HepG2 (cell line): ENCODE measurements around the gene MMP17. TPM values are rescaled to one million over a fixed set of nuclear protein-coding genes. Genes with fewer than 3 reads are reported as not detected.

Experiments
- ATAC-seq: fragments of 200-7000 bp; cut with Tn5 transposase; 3 replicates; pipeline ENCODE4 v1.9.1; 2020; ENCODE audit warnings: mild to moderate bottlenecking, moderate library complexity
- BruUV-seq: library from RNA; stranded (reverse); fragments of 400-500 nt; replicated peaks from 2 replicates; lab custom pipeline; 2021; lab: Mats Ljungman, UMichigan
- CTCF ChIA-PET: fragments of 300-600 bp; formaldehyde crosslinking; extraction: SDS; loops from one replicate; lab custom pipeline; 2021; ENCODE audit warnings: low total read pairs, inconsistent platforms, low intra/inter-chr PET ratio; lab: Yijun Ruan, JAX
- POLR2A ChIA-PET: fragments of 350-600 bp; sonication (Branson Sonifier 250); formaldehyde crosslinking; loops from one replicate; lab custom pipeline; 2020; ENCODE audit warnings: antibody characterized with exemption, inconsistent platforms; lab: Yijun Ruan, JAX
- DNase-seq: peaks from one replicate; pipeline ENCODE4 v3.0.0-alpha.2; 2015; ENCODE audit warnings: low spot score
- FAIRE-seq: peaks from 3 replicates; lab custom pipeline; 2011; peaks lifted over from hg19 to GRCh38; lab: Jason Lieb, UNC
- H2AFZ ChIP-seq: one replicate; pipeline ENCODE4 v1.6.1; 2011; ENCODE audit warnings: low read length, inconsistent platforms
- H3K27ac ChIP-seq: fragments of 300-600 bp; 3 replicates; pipeline ENCODE4 v1.8.0; 2011; ENCODE audit warnings: mixed run types, mild to moderate bottlenecking, mixed read lengths, low read length, inconsistent platforms; ENCODE audit not compliant: insufficient read depth; ENCODE audit errors: extremely low read length
- H3K27me3 ChIP-seq, 2 experiments: fragments of 200-600 bp in 1 of 2; 2 replicates in 1 of 2; 3 replicates in 1 of 2; pipeline versions ENCODE4 v1.6.0 to v1.8.0; 2011; ENCODE audit warnings: low read length in 2 of 2, mild to moderate bottlenecking in 2 of 2, moderate library complexity in 2 of 2, inconsistent platforms in 1 of 2; ENCODE audit not compliant: insufficient read depth in 2 of 2, control insufficient read depth in 1 of 2
- H3K36me3 ChIP-seq, 2 experiments: fragments of 200-600 bp in 1 of 2; replicated peaks in 1 of 2; 2 replicates in 1 of 2; 3 replicates in 1 of 2; pipeline versions ENCODE4 v1.5.1 to v1.8.0; 2011; ENCODE audit warnings: low read length in 2 of 2, inconsistent platforms in 1 of 2; ENCODE audit not compliant: insufficient read depth in 2 of 2, control insufficient read depth in 1 of 2
- H3K4me1 ChIP-seq: 2 replicates; pipeline ENCODE4 v1.5.1; 2012; ENCODE audit warnings: low read length, inconsistent platforms; ENCODE audit not compliant: insufficient read depth
- H3K4me2 ChIP-seq: 2 replicates; pipeline ENCODE4 v1.6.0; 2011; ENCODE audit warnings: low read depth, low read length, inconsistent platforms
- H3K4me3 ChIP-seq, 3 experiments: fragments of 200-600 bp in 1 of 3; sonication (generic), shearing (Covaris generic) in 1 of 3; replicated peaks in 1 of 3; 2 replicates each; pipeline ENCODE4 v1.5.1; 2011 to 2016; ENCODE audit warnings: low read length in 3 of 3, inconsistent platforms in 2 of 3, low read depth in 2 of 3, mild to moderate bottlenecking in 2 of 3, control low read depth in 1 of 3, mixed read lengths in 1 of 3; ENCODE audit not compliant: insufficient read depth in 1 of 3
- H3K79me2 ChIP-seq: one replicate; pipeline ENCODE4 v1.6.1; 2011; ENCODE audit warnings: low read length, inconsistent platforms; ENCODE audit not compliant: insufficient read depth
- H3K9ac ChIP-seq: 2 replicates; pipeline ENCODE4 v1.6.0; 2011; ENCODE audit warnings: mild to moderate bottlenecking, low read depth, low read length, inconsistent platforms; ENCODE audit not compliant: insufficient read depth
- H3K9me3 ChIP-seq: 2 replicates; pipeline ENCODE4 v1.5.1; 2012; ENCODE audit warnings: mild to moderate bottlenecking, low read length
- H4K20me1 ChIP-seq: 2 replicates; pipeline ENCODE4 v1.6.0; 2011; ENCODE audit warnings: inconsistent platforms, mild to moderate bottlenecking, low read length, moderate library complexity; ENCODE audit not compliant: insufficient read depth
- AFF4 ChIP-seq: sonication (generic); formaldehyde crosslinking; IDR thresholded peaks from 2 replicates; pipeline ENCODE4 v1.4.0; 2020; ENCODE audit warnings: missing genetic modification reagents
- ATM ChIP-seq: fragments of 450-650 bp; IDR thresholded peaks from 2 replicates; pipeline ENCODE4 v1.7.1; 2017; ENCODE audit warnings: mild to moderate bottlenecking, borderline replicate concordance
- DMTF1 ChIP-seq: sonication (generic); formaldehyde crosslinking; IDR thresholded peaks from 2 replicates; pipeline ENCODE4 v1.4.0; 2020; ENCODE audit warnings: mild to moderate bottlenecking, missing genetic modification reagents
- RFXAP ChIP-seq: sonication (generic); formaldehyde crosslinking; IDR thresholded peaks from 2 replicates; pipeline ENCODE4 v1.4.0; 2020; ENCODE audit warnings: missing genetic modification reagents, borderline replicate concordance
- SKI ChIP-seq: fragments of 450-650 bp; IDR thresholded peaks from one replicate; pipeline ENCODE4 v1.6.1; 2018; ENCODE audit warnings: mild to moderate bottlenecking; ENCODE audit not compliant: partially characterized antibody
- ZBTB38 ChIP-seq: sonication (generic); formaldehyde crosslinking; IDR thresholded peaks from 2 replicates; pipeline ENCODE4 v1.5.1; 2020; ENCODE audit warnings: mild to moderate bottlenecking, missing genetic modification reagents
- ZC3H13 ChIP-seq: sonication (generic); formaldehyde crosslinking; IDR thresholded peaks from 2 replicates; pipeline ENCODE4 v1.8.1; 2023; ENCODE audit warnings: mild to moderate bottlenecking, missing genetic modification reagents, moderate library complexity
- ZFP36L2 ChIP-seq: sonication (generic); formaldehyde crosslinking; IDR thresholded peaks from 2 replicates; pipeline ENCODE4 v1.4.0; 2020; ENCODE audit warnings: missing genetic modification reagents
- ZNF256 ChIP-seq: sonication (generic); formaldehyde crosslinking; conservative IDR thresholded peaks from 2 replicates; pipeline ENCODE4 v1.4.0; 2020; ENCODE audit warnings: missing genetic modification reagents
- ZNF317 ChIP-seq: sonication (generic); formaldehyde crosslinking; IDR thresholded peaks from 2 replicates; pipeline ENCODE4 v1.5.0; 2020; ENCODE audit warnings: mild to moderate bottlenecking, missing genetic modification reagents
- ZNF337 ChIP-seq: sonication (generic); formaldehyde crosslinking; IDR thresholded peaks from 2 replicates; pipeline ENCODE4 v1.5.1; 2020; ENCODE audit warnings: missing genetic modification reagents, low read depth, mild to moderate bottlenecking, borderline replicate concordance
- ZNF431 ChIP-seq: sonication (generic); formaldehyde crosslinking; IDR thresholded peaks from 2 replicates; pipeline ENCODE4 v1.9.0; 2022; ENCODE audit warnings: missing genetic modification reagents, low read depth, mild to moderate bottlenecking, borderline replicate concordance
- ZNF598 ChIP-seq: sonication (generic); formaldehyde crosslinking; IDR thresholded peaks from 2 replicates; pipeline ENCODE4 v1.5.1; 2020; ENCODE audit warnings: mild to moderate bottlenecking, missing genetic modification reagents, borderline replicate concordance
- ZNF788 ChIP-seq: sonication (generic); formaldehyde crosslinking; IDR thresholded peaks from 2 replicates; pipeline ENCODE4 v1.5.0; 2020; ENCODE audit warnings: mild to moderate bottlenecking, missing genetic modification reagents, borderline replicate concordance
- WGBS: methylation state at CpG from one replicate; pipeline ENCODE4 v1.1.6; 2017; ENCODE audit warnings: low lambda C conversion rate; 5-methylcytosine and 5-hydroxymethylcytosine counted together
- in situ Hi-C: cut with HindIII; loops from 2 replicates; pipeline ENCODE4 v1.10.0; 2017; ENCODE audit warnings: low pct_unique_long_range_greater_than_20kb; ENCODE audit not compliant: extremely low pct_ligation_motif_present
- intact Hi-C: fragments of 100-400 bp; cut with micrococcal nuclease; formaldehyde crosslinking; loops from one replicate; pipeline ENCODE4 v1.10.0; 2022; ENCODE audit not compliant: unreplicated experiment
- polyA plus RNA-seq, 8 experiments: library from polyadenylated mRNA; depleted of rRNA in 3 of 8; stranded (reverse) in 7 of 8; unstranded in 1 of 8; fragments of >200 nt; fragmentation: Illumina TruSeq in 4 of 8; extraction: Trizol in 4 of 8; gene quantifications; 2 replicates each; pipeline versions ENCODE4 v1.2.1 to v1.2.3, GENCODE V29; 2011 to 2016; ENCODE audit warnings: low read depth in 4 of 8, missing spikeins in 1 of 8, mixed read lengths in 1 of 8; ENCODE audit not compliant: insufficient read depth in 1 of 8
- total RNA-seq, 5 experiments: library from RNA; depleted of rRNA; stranded (reverse); fragments of >200 nt; fragmentation: Illumina TruSeq; extraction: Trizol; gene quantifications; 2 replicates each; pipeline ENCODE4 v1.2.3, GENCODE V29; 2016; ENCODE audit warnings: low read depth in 1 of 5
- TF ChIP-seq, protein P1 (sequence below): sonication (generic); formaldehyde crosslinking; IDR thresholded peaks from 2 replicates; pipeline ENCODE4 v1.8.0; 2022; ENCODE audit warnings: missing genetic modification reagents, mild to moderate bottlenecking, borderline replicate concordance
- TF ChIP-seq, protein P2 (sequence below): sonication (generic); formaldehyde crosslinking; IDR thresholded peaks from 2 replicates; pipeline ENCODE4 v1.8.0; 2022; ENCODE audit warnings: mild to moderate bottlenecking, missing genetic modification reagents, moderate library complexity

Gene MMP17
- total and polyA plus RNA-seq, 2 of the 13 experiments (the other 11 are each of a cell fraction or from before 2014, with no cell fraction given): 0.55 to 0.80 TPM

- POLR2A ChIA-PET: no interaction called here
- intact Hi-C loops: no loop called here
- in situ Hi-C loops: no loop called here
- no peak for TF ChIP-seq ZC3H13 (CRISPR knock-in tag)
- no peak for TF ChIP-seq ZNF431 (CRISPR knock-in tag)
- TF ChIP-seq ZNF598 (CRISPR knock-in tag): no peak
- no peak for TF ChIP-seq ZNF337 (CRISPR knock-in tag)
- peak; percentile 57; the same call in 1 of the 2 replicates for TF ChIP-seq ZBTB38 (CRISPR knock-in tag)
- TF ChIP-seq ZNF317 (CRISPR knock-in tag): no peak
- TF ChIP-seq, protein P1, sequence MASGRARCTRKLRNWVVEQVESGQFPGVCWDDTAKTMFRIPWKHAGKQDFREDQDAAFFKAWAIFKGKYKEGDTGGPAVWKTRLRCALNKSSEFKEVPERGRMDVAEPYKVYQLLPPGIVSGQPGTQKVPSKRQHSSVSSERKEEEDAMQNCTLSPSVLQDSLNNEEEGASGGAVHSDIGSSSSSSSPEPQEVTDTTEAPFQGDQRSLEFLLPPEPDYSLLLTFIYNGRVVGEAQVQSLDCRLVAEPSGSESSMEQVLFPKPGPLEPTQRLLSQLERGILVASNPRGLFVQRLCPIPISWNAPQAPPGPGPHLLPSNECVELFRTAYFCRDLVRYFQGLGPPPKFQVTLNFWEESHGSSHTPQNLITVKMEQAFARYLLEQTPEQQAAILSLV (CRISPR knock-in tag): no peak
- TF ChIP-seq AFF4: no peak
- TF ChIP-seq DMTF1 (CRISPR knock-in tag): no peak
- TF ChIP-seq RFXAP: no peak
- TF ChIP-seq ZNF256 (CRISPR knock-in tag): no peak
- TF ChIP-seq SKI: no peak
- no peak for TF ChIP-seq ATM
- TF ChIP-seq ZNF788 (CRISPR knock-in tag): no peak
- no peak for TF ChIP-seq ZFP36L2 (CRISPR knock-in tag)
- TF ChIP-seq, protein P2, sequence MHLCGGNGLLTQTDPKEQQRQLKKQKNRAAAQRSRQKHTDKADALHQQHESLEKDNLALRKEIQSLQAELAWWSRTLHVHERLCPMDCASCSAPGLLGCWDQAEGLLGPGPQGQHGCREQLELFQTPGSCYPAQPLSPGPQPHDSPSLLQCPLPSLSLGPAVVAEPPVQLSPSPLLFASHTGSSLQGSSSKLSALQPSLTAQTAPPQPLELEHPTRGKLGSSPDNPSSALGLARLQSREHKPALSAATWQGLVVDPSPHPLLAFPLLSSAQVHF: no peak
These were observed 9.2 kb upstream of the MMP17 start for GRCh38 chr12:131818821-131819585.

More at GRCh38 chr12:131818821-131819585, 9.2 kb upstream of the MMP17 start:
- Histone ChIP-seq H4K20me1 (no peaks in the 10 kb centered on the region), H3K9ac (no peak overlapping the region), H3K27ac (peak overlapping the region; percentile 35), H2AFZ (no peak overlapping the region), H3K27me3 (peaks cover 0 to 2% of the 10 kb centered on the region in 2 experiments; a peak in 1 of 5 replicates), H3K4me2 (peak overlapping the region; percentile 62), H3K9me3 (peaks cover 5% of the 10 kb centered on the region), H3K4me1 (peaks cover 27% of the 10 kb centered on the region), H3K4me3 (peak overlapping the region in 1 of 3 experiments; percentile 22; a peak in 2 of 6 replicates), H3K79me2 (no peaks in the 10 kb centered on the region), H3K36me3 (no peaks in the 10 kb centered on the region)
- CTCF ChIA-PET: no interaction called here
- ATAC-seq: peak; percentile 62
- DNase-seq: peak; percentile 54
- 34% methylated on average over 30 of the region's 30 CpGs for whole genome bisulfite sequencing
- BruUV-seq: no TSS peak
- FAIRE-seq: no peak
